B cell (primary cell): ENCODE data around the gene CAMK2D. TPM values are rescaled to one million over a fixed set of nuclear protein-coding genes. Genes with fewer than 3 reads are reported as not detected.
A peak's percentile ranks its signal among the peaks of the same experiment; 100 is the strongest.

ENCODE experiments used
- ATAC-seq: fragments of 200-7000 bp; cut with Tn5 transposase; one replicate; pipeline ENCODE4 v1.10.0; 2021; ENCODE audit warnings: low read depth, mild to moderate bottlenecking, moderate number of reproducible peaks, moderate library complexity
- CTCF ChIA-PET: fragments of 350-600 bp; sonication (Branson Sonifier 250); formaldehyde crosslinking; loops from one replicate; lab custom pipeline; 2021; ENCODE audit warnings: antibody characterized with exemption, inconsistent platforms; lab: Charles Lee
- POLR2A ChIA-PET: fragments of 350-600 bp; sonication (Branson Sonifier 250); formaldehyde crosslinking; loops from one replicate; lab custom pipeline; 2021; ENCODE audit warnings: antibody characterized with exemption; lab: Charles Lee
- DNase-seq: peaks from one replicate; pipeline ENCODE4 v3.0.0; 2013
- H2AFZ ChIP-seq: 2 replicates; pipeline ENCODE4 v1.6.1; 2012; ENCODE audit warnings: mild to moderate bottlenecking, low read depth, low read length; ENCODE audit not compliant: insufficient read depth, poor library complexity, severe bottlenecking
- H3K27ac ChIP-seq, 2 donors: 1 replicate in 1 of 2; 2 replicates in 1 of 2; pipeline ENCODE4 v1.5.1; 2012 to 2013; ENCODE audit warnings: low read length in 2 of 2, mild to moderate bottlenecking in 2 of 2, moderate library complexity in 1 of 2
- H3K27me3 ChIP-seq, 4 experiments: fragments of 200-600 bp in 1 of 4; sonication (generic) in 1 of 4; replicated peaks in 1 of 4; 1 replicate in 2 of 4; 2 replicates in 2 of 4; pipeline versions ENCODE4 v1.6.1 to v1.7.0; 2013 to 2016; ENCODE audit warnings: low read length in 3 of 4, mild to moderate bottlenecking in 2 of 4, mixed read lengths in 1 of 4, moderate library complexity in 1 of 4; ENCODE audit not compliant: insufficient read depth in 4 of 4, control insufficient read depth in 3 of 4; ENCODE audit errors: control extremely low read depth in 1 of 4
- H3K36me3 ChIP-seq, 2 experiments: replicated peaks in 1 of 2; 1 replicate in 1 of 2; 2 replicates in 1 of 2; pipeline versions ENCODE4 v1.6.1 to v1.7.1; 2013; ENCODE audit warnings: low read length in 1 of 2; ENCODE audit not compliant: insufficient read depth in 2 of 2, control insufficient read depth in 1 of 2; ENCODE audit errors: control extremely low read depth in 1 of 2, extremely low read depth in 1 of 2
- H3K4me1 ChIP-seq, 2 donors: fragments of 200-600 bp in 1 of 2; sonication (generic) in 1 of 2; 1 replicate in 1 of 2; 2 replicates in 1 of 2; pipeline versions ENCODE4 v1.5.1 to v1.6.1; 2013 to 2017; ENCODE audit warnings: low read length in 2 of 2; ENCODE audit not compliant: control insufficient read depth in 2 of 2, insufficient read depth in 2 of 2
- H3K4me2 ChIP-seq: replicated peaks from 2 replicates; pipeline ENCODE3; 2012; ENCODE audit warnings: mild to moderate bottlenecking, low read depth, low read length; ENCODE audit not compliant: poor library complexity, severe bottlenecking
- H3K4me3 ChIP-seq, 5 experiments: fragments of 200-600 bp in 1 of 5; sonication (generic) in 1 of 5; 1 replicate in 3 of 5; 2 replicates in 2 of 5; pipeline versions ENCODE4 v1.5.1 to v1.7.0; 2011 to 2016; ENCODE audit warnings: low read length in 4 of 5, mild to moderate bottlenecking in 4 of 5, low read depth in 2 of 5, control low read depth in 1 of 5, moderate library complexity in 1 of 5; ENCODE audit not compliant: insufficient read depth in 1 of 5; ENCODE audit errors: control extremely low read depth in 1 of 5, extremely low read depth in 1 of 5
- H3K79me2 ChIP-seq: fragments of 200-600 bp; sonication (generic); one replicate; pipeline ENCODE4 v1.6.0; 2016; ENCODE audit warnings: low read length; ENCODE audit not compliant: control insufficient read depth, insufficient read depth
- H3K9ac ChIP-seq: fragments of 200-600 bp; sonication (generic); 2 replicates; pipeline ENCODE4 v1.6.1; 2017; ENCODE audit warnings: mild to moderate bottlenecking, low read length, moderate library complexity
- H3K9me3 ChIP-seq, 3 donors: one replicate each; pipeline versions ENCODE4 v1.6.1 to v1.7.1; 2013; ENCODE audit warnings: low read length in 2 of 3; ENCODE audit not compliant: control insufficient read depth in 2 of 3, insufficient read depth in 1 of 3; ENCODE audit errors: control extremely low read depth in 1 of 3
- H4K20me1 ChIP-seq: 2 replicates; pipeline ENCODE4 v1.6.0; 2012; ENCODE audit warnings: mild to moderate bottlenecking, low read length; ENCODE audit not compliant: insufficient read depth, control insufficient read depth, poor library complexity, severe bottlenecking
- H3K27ac Mint-ChIP-seq: one replicate; pipeline ENCODE4 v1.8.0; 2021; ENCODE audit warnings: mixed read lengths
- H3K27me3 Mint-ChIP-seq: one replicate; pipeline ENCODE4 v1.8.0; 2021; ENCODE audit warnings: mixed read lengths
- H3K4me1 Mint-ChIP-seq: one replicate; pipeline ENCODE4 v1.8.0; 2021; ENCODE audit warnings: mixed read lengths
- H3K4me3 Mint-ChIP-seq: one replicate; pipeline ENCODE4 v1.8.0; 2021; ENCODE audit warnings: mixed read lengths
- H3K9me3 Mint-ChIP-seq: one replicate; pipeline ENCODE4 v1.8.0; 2022; ENCODE audit warnings: mixed read lengths; ENCODE audit not compliant: insufficient read depth
- CTCF ChIP-seq: fragments of 200-600 bp; IDR thresholded peaks from one replicate; pipeline ENCODE4 v1.8.0; 2022; ENCODE audit warnings: antibody characterized with exemption, mild to moderate bottlenecking
- EZH2 ChIP-seq: IDR thresholded peaks from 2 replicates; pipeline ENCODE4 v1.6.1; 2012; ENCODE audit warnings: borderline replicate concordance, low read depth, mild to moderate bottlenecking, moderate library complexity, low read length; ENCODE audit not compliant: insufficient read depth, poor library complexity, severe bottlenecking
- WGBS: methylation state at CpG from one replicate; pipeline ENCODE4 v1.1.5; 2013; ENCODE audit warnings: missing lambda C conversion rate; ENCODE audit not compliant: insufficient coverage; 5-methylcytosine and 5-hydroxymethylcytosine counted together
- intact Hi-C: fragments of 100-400 bp; cut with micrococcal nuclease; formaldehyde crosslinking; loops from one replicate; pipeline ENCODE4 v1.10.0; 2022
- polyA plus RNA-seq: library from polyadenylated mRNA; depleted of rRNA; stranded (reverse); fragments of >200 nt; gene quantifications from 2 replicates; pipeline ENCODE4 v1.2.3, GENCODE V29; 2012
- total RNA-seq, 2 donors: library from RNA; stranded (reverse); fragments of 120-200 nt in 1 of 2; gene quantifications; 1 replicate in 1 of 2; 2 replicates in 1 of 2; pipeline versions ENCODE4 v1.2.3 to v1.2.4, GENCODE V29; 2013 to 2022

The CAMK2D gene
- total and polyA plus RNA-seq, 2 donors (not counting 1 experiment from before 2014, with no cell fraction given): 26.3 to 57.0 TPM

DNA sequence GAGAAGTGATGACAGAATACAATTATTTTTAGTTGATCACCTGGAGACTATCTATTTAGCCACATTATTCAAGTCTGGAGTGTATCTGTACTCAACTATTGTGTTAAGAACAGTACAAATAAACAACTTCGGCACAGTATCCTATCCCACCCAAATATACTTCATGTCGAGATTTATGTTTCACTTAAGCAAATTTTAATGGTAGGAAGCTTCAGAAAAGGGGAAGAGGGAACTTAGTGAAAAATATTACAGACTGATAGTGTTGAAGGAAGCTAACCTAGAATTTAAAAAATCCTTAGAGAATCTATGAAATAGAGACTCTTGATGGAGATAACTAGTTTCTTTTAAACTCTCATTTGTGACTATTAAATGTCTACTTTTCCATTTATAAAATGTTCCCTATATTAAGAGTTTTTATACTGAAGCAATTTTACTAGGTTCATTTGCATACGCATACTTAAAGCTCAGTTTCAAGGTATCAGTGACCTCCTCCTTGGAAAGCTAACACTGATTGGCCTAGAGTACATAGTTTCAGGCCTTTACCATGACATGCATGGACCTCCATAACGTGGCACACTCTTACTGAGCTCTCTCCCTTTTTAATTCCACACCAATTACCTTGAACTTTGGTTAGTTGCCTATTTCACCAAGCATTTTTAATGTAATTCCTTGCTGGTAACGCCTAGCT is 197.7 kb downstream of the CAMK2D start:
- CTCF ChIA-PET: interaction anchor here (0.7 to 4.6 kb wide), 9 partner anchors 10 to 197 kb away, joined by 3 to 35 read pairs (median 5); no protein-coding TSS in a partner anchor
- Histone ChIP-seq H3K4me3 (peak overlapping the region in 3 of 5 experiments; percentile 10 to 54 (median 13)), H3K36me3 (peaks cover 0 to 2% of the 10 kb centered on the region in 2 experiments), H3K9me3 (no peaks in the 10 kb centered on the region), H3K9ac (peak overlapping the region; percentile 50), H3K27me3 (no peaks in the 10 kb centered on the region), H2AFZ (no peak overlapping the region), H3K27ac (peak overlapping the region; percentile 74 to 79), H4K20me1 (no peaks in the 10 kb centered on the region), H3K79me2 (peaks cover 57% of the 10 kb centered on the region), H3K4me1 (peaks cover 57 to 85% of the 10 kb centered on the region in 2 donors), H3K4me2 (peak overlapping the region; percentile 76)
- Mint-ChIP-seq H3K27ac (peak overlapping the region; percentile 98), H3K4me3 (peak overlapping the region; percentile 87), H3K9me3 (no peaks in the 10 kb centered on the region), H3K27me3 (no peaks in the 10 kb centered on the region), H3K4me1 (peaks cover 71% of the 10 kb centered on the region)
- WGBS: 37% methylated on average over 3 of the region's 5 CpGs
- intact Hi-C loops: loop anchor here (1.0 to 10.0 kb wide), 5 partner anchors 17 to 1279 kb away; partner anchors contain the start of gene TIFA
- TF ChIP-seq EZH2: no peak
- TF ChIP-seq CTCF: no peak
- no peak for ATAC-seq
- POLR2A ChIA-PET: interaction anchor here (0.6 to 1.9 kb wide), 6 partner anchors 13 to 325 kb away, joined by 3 to 8 read pairs (median 4); no protein-coding TSS in a partner anchor
- DNase-seq: peak; percentile 44

DNA sequence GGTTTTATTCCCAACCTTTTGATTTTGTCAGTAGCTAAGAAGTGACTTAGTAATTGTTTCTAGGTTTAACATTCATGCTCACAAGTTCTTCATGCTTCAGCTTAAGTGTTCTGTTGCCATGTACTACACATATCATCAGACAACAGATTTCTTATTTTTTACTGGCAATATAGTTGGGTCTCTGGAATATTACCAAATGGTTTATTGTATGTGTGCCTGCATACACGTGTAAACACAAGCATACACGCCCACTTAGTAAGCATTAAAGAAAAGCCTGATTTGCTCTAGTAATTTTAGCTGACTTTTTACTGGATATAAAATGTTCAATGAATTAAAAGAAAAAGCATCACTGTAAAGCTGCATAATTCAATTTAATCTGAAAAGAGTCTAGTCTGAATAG is 199.8 kb downstream of the CAMK2D start:
- DNase-seq (no peak), ATAC-seq (no peak)
- ChIA-PET CTCF (interaction anchor here (0.5 to 2.4 kb wide), 6 partner anchors 9 to 318 kb away, joined by 3 to 17 read pairs (median 4); no protein-coding TSS in a partner anchor), POLR2A (interaction anchor here (1.2 kb wide), 1 partner anchor 12 kb away, joined by 3 read pairs; no protein-coding TSS in a partner anchor)
- H3K9me3 Mint-ChIP-seq: no peaks in the 10 kb centered on the region
- H3K27ac Mint-ChIP-seq: peak overlapping the region; percentile 12
- H3K4me3 Mint-ChIP-seq: no peak overlapping the region
- H3K79me2 ChIP-seq: peaks cover 59% of the 10 kb centered on the region
- H3K27ac ChIP-seq: peak overlapping the region in 1 of 2 donors; percentile 74
- no peaks in the 10 kb centered on the region for H3K9me3 ChIP-seq
- no CpG with 5 or more reads among the region's 2 CpGs for whole genome bisulfite sequencing
- H3K4me1 Mint-ChIP-seq: peaks cover 70% of the 10 kb centered on the region
- no peak overlapping the region for H3K4me3 ChIP-seq
- TF ChIP-seq EZH2: no peak
- TF ChIP-seq CTCF: no peak
- H3K9ac ChIP-seq: no peak overlapping the region
- no peaks in the 10 kb centered on the region for H4K20me1 ChIP-seq
- peaks cover 56 to 76% of the 10 kb centered on the region in 2 donors for H3K4me1 ChIP-seq
- no peak overlapping the region for H2AFZ ChIP-seq
- H3K36me3 ChIP-seq: peaks cover 2 to 11% of the 10 kb centered on the region in 2 experiments
- H3K27me3 Mint-ChIP-seq: no peaks in the 10 kb centered on the region
- H3K4me2 ChIP-seq: peak overlapping the region; percentile 2
- intact Hi-C loops: loop anchor here (5.0 to 10.0 kb wide), 2 partner anchors 121 to 1277 kb away; partner anchors contain the start of gene TIFA
- H3K27me3 ChIP-seq: no peaks in the 10 kb centered on the region
